HT-29 (cell line): ENCODE measurements around the gene SH3BP4. TPM values are rescaled to one million over a fixed set of nuclear protein-coding genes. Genes with fewer than 3 reads are reported as not detected.
"Not testable (repeated sequence)": the region's sequence is repeated elsewhere in the genome, so short reads cannot be mapped to it uniquely, and the experiment has no call there.

Experiments used
- DNase-seq: peaks from one replicate; pipeline ENCODE4 v3.0.0-alpha.2; 2015; ENCODE audit warnings: low spot score
- total RNA-seq: library from RNA; depleted of rRNA; stranded (reverse); fragments of >200 nt; shearing (Covaris generic); gene quantifications from 2 replicates; pipeline ENCODE4 v1.2.3, GENCODE V29; 2014

The SH3BP4 gene
- total RNA-seq, 1 experiment from 2014 or later, result 44.5 TPM

GRCh38 chr2:235054919-235055318, 103.1 kb downstream of the SH3BP4 start:
- no peak for DNase-seq

- peak; percentile 65 for DNase-seq
These were observed 104.2 kb downstream of the SH3BP4 start for GRCh38 chr2:235055891-235056516.

- no peak for DNase-seq
These were observed 105.0 kb downstream of the SH3BP4 start for GRCh38 chr2:235056768-235057167.

GRCh38 chr2:235057616-235058015, 105.8 kb downstream of the SH3BP4 start:
- DNase-seq, result not testable (repeated sequence)

GRCh38 chr2:235059161-235059560, 107.3 kb downstream of the SH3BP4 start:
- no peak for DNase-seq

- DNase-seq, result no peak
These were observed 109.8 kb downstream of the SH3BP4 start for GRCh38 chr2:235061656-235062055.

GRCh38 chr2:235063471-235063961, 111.7 kb downstream of the SH3BP4 start:
- no peak for DNase-seq

- no peak for DNase-seq
These were observed 113.2 kb downstream of the SH3BP4 start for GRCh38 chr2:235064976-235065375.

- DNase-seq, result no peak
These were observed 114.7 kb downstream of the SH3BP4 start for GRCh38 chr2:235066490-235066889.

GRCh38 chr2:235066895-235067294, 115.1 kb downstream of the SH3BP4 start:
- DNase-seq, result no peak

GRCh38 chr2:235068701-235069100, 116.9 kb downstream of the SH3BP4 start:
- no peak for DNase-seq

GRCh38 chr2:235070063-235070706, 118.4 kb downstream of the SH3BP4 start:
- no peak for DNase-seq

- no peak for DNase-seq
These were observed 122.1 kb downstream of the SH3BP4 start for GRCh38 chr2:235073868-235074413.

- no peak for DNase-seq
These were observed 125.2 kb downstream of the SH3BP4 start for GRCh38 chr2:235077046-235077445.

- DNase-seq, result no peak
These were observed 126.4 kb downstream of the SH3BP4 start for GRCh38 chr2:235078182-235078581.

GRCh38 chr2:235078914-235079472, 127.2 kb downstream of the SH3BP4 start:
- DNase-seq, result no peak

- no peak for DNase-seq
These were observed 128.3 kb downstream of the SH3BP4 start for GRCh38 chr2:235080101-235080500.

- no peak for DNase-seq
These were observed 130.9 kb downstream of the SH3BP4 start for GRCh38 chr2:235082578-235083338.

- DNase-seq, result no peak
These were observed 132.0 kb downstream of the SH3BP4 start for GRCh38 chr2:235083822-235084221.

GRCh38 chr2:235084424-235084823, 132.6 kb downstream of the SH3BP4 start:
- DNase-seq, result no peak

- DNase-seq, result no peak
These were observed 133.7 kb downstream of the SH3BP4 start for GRCh38 chr2:235085476-235085875.
